ENCODE results near the gene ACOX3.

Gene ACOX3

GRCh38 chr4:8467016-8467415 lies 26.5 kb upstream of the ACOX3 start:
- no peak for DNase-seq (ENCODE audit: low spot score)

- DNase-seq (ENCODE audit: low spot score) = no peak
Measured at GRCh38 chr4:8465615-8466611, 25.4 kb upstream of the ACOX3 start.

GRCh38 chr4:8464381-8464780 lies 23.9 kb upstream of the ACOX3 start:
- DNase-seq (ENCODE audit: low spot score) = no peak

GRCh38 chr4:8463811-8464210 lies 23.3 kb upstream of the ACOX3 start:
- DNase-seq (ENCODE audit: low spot score) = no peak

- DNase-seq (ENCODE audit: low spot score) = no peak
Measured at GRCh38 chr4:8461616-8462015, 21.1 kb upstream of the ACOX3 start.

- no peak for DNase-seq (ENCODE audit: low spot score)
Measured at GRCh38 chr4:8461086-8461485, 20.6 kb upstream of the ACOX3 start.

GRCh38 chr4:8459867-8460445 lies 19.4 kb upstream of the ACOX3 start:
- no peak for DNase-seq (ENCODE audit: low spot score)

- no peak for DNase-seq (ENCODE audit: low spot score)
Measured at GRCh38 chr4:8457646-8458252, 17.2 kb upstream of the ACOX3 start.

- DNase-seq (ENCODE audit: low spot score) = no peak
Measured at GRCh38 chr4:8453957-8454356, 13.4 kb upstream of the ACOX3 start.

- no peak for DNase-seq (ENCODE audit: low spot score)
Measured at GRCh38 chr4:8451440-8452182, 11.1 kb upstream of the ACOX3 start.

GRCh38 chr4:8446122-8446521 lies 5.6 kb upstream of the ACOX3 start:
- no peak for DNase-seq (ENCODE audit: low spot score)

GRCh38 chr4:8443801-8444200 lies 3.3 kb upstream of the ACOX3 start:
- no peak for DNase-seq (ENCODE audit: low spot score)

GRCh38 chr4:8442596-8443358 lies 2.3 kb upstream of the ACOX3 start:
- DNase-seq (ENCODE audit: low spot score) = no peak

- DNase-seq (ENCODE audit: low spot score) = no peak
Measured at GRCh38 chr4:8441499-8442091, 1.1 kb upstream of the ACOX3 start.

- DNase-seq (ENCODE audit: low spot score) = peak; percentile 23
Measured at GRCh38 chr4:8439914-8440491, 520 bp downstream of the ACOX3 start.

GRCh38 chr4:8439168-8439567 lies 1.4 kb downstream of the ACOX3 start:
- no peak for DNase-seq (ENCODE audit: low spot score)

- DNase-seq (ENCODE audit: low spot score) = no peak
Measured at GRCh38 chr4:8438743-8439142, 1.8 kb downstream of the ACOX3 start.

- no peak for DNase-seq (ENCODE audit: low spot score)
Measured at GRCh38 chr4:8437281-8437680, 3.2 kb downstream of the ACOX3 start.

GRCh38 chr4:8435656-8436121 lies 4.8 kb downstream of the ACOX3 start:
- no peak for DNase-seq (ENCODE audit: low spot score)

GRCh38 chr4:8434251-8435073 lies 6.1 kb downstream of the ACOX3 start:
- DNase-seq (ENCODE audit: low spot score) = no peak
